Epidermal melanocyte (primary cell): ENCODE data around the gene LRRC56.

Experiments
- DNase-seq: peaks from one replicate; pipeline ENCODE4 v3.0.0; 2011; ENCODE audit warnings: low spot score; ENCODE audit not compliant: insufficient read length

LRRC56 gene

GRCh38 chr11:536841-537621, at the start of gene LRRC56:
Gene LRRC56, plus strand, starts transcription at chr11:537527. Its CDS starts 3,158 bp downstream, at chr11:540685.
- DNase-seq = peak; percentile 96

- no peak for DNase-seq
These were observed 49.7 kb upstream of the LRRC56 start for GRCh38 chr11:487571-488021.

GRCh38 chr11:488062-488461, 49.3 kb upstream of the LRRC56 start:
- DNase-seq = no peak

GRCh38 chr11:488579-488978, 48.7 kb upstream of the LRRC56 start:
- DNase-seq = no peak

GRCh38 chr11:488992-489391, 48.3 kb upstream of the LRRC56 start:
- no peak for DNase-seq

- DNase-seq = no peak
These were observed 47.6 kb upstream of the LRRC56 start for GRCh38 chr11:489610-490185.

- no peak for DNase-seq
These were observed 47.0 kb upstream of the LRRC56 start for GRCh38 chr11:490186-490929.

GRCh38 chr11:490930-491260, 46.4 kb upstream of the LRRC56 start:
- DNase-seq = no peak

- no peak for DNase-seq
These were observed 46.0 kb upstream of the LRRC56 start for GRCh38 chr11:491358-491757.

- no peak for DNase-seq
These were observed 44.7 kb upstream of the LRRC56 start for GRCh38 chr11:492427-493226.

- DNase-seq = peak; percentile 66
These were observed 42.4 kb upstream of the LRRC56 start for GRCh38 chr11:494761-495536.

- DNase-seq = no peak
These were observed 41.8 kb upstream of the LRRC56 start for GRCh38 chr11:495537-495931.

- no peak for DNase-seq
These were observed 40.3 kb upstream of the LRRC56 start for GRCh38 chr11:496834-497564.

GRCh38 chr11:497565-498296, 39.6 kb upstream of the LRRC56 start:
- DNase-seq = peak; percentile 5

- DNase-seq = peak; percentile 14
These were observed 38.8 kb upstream of the LRRC56 start for GRCh38 chr11:498297-499181.

GRCh38 chr11:499201-500076, 37.9 kb upstream of the LRRC56 start:
- peak; percentile 7 for DNase-seq

- peak; percentile 11 for DNase-seq
These were observed 36.2 kb upstream of the LRRC56 start for GRCh38 chr11:501001-501682.
